Neural cell (in vitro differentiated cells): ENCODE data around the gene IFIH1. TPM values are rescaled to one million over a fixed set of nuclear protein-coding genes. Genes with fewer than 3 reads are reported as not detected.

Source experiments
- H2AFZ ChIP-seq: fragments of 200-600, 300-800 bp; sonication (generic), shearing (Covaris generic); 2 replicates; pipeline ENCODE4 v1.6.0; 2014; ENCODE audit warnings: low read depth, mild to moderate bottlenecking, antibody characterized with exemption, low read length, moderate library complexity
- H3F3A ChIP-seq: fragments of 200-600 bp; shearing (Covaris generic); 2 replicates; pipeline ENCODE4 v1.6.1; 2016; ENCODE audit warnings: mild to moderate bottlenecking, moderate library complexity, mixed read lengths, antibody characterized with exemption, low read length; ENCODE audit not compliant: insufficient read depth, poor library complexity, severe bottlenecking
- H3K27ac ChIP-seq: fragments of 200-600, 300-800 bp; sonication (generic), shearing (Covaris generic); 2 replicates; pipeline ENCODE4 v1.5.1; 2014; ENCODE audit warnings: mild to moderate bottlenecking, low read length, moderate library complexity
- H3K27me3 ChIP-seq: fragments of 300-800, 200-600 bp; sonication (generic), shearing (Covaris generic); 2 replicates; pipeline ENCODE4 v1.6.0; 2014; ENCODE audit warnings: mild to moderate bottlenecking, low read depth, low read length, moderate library complexity; ENCODE audit not compliant: insufficient read depth
- H3K36me3 ChIP-seq: fragments of 300-800, 200-600 bp; sonication (generic), shearing (Covaris generic); 2 replicates; pipeline ENCODE4 v1.5.1; 2014; ENCODE audit warnings: mild to moderate bottlenecking, antibody characterized with exemption, low read length, moderate library complexity; ENCODE audit not compliant: insufficient read depth
- H3K4me2 ChIP-seq: fragments of 300-800, 200-600 bp; sonication (generic), shearing (Covaris generic); 2 replicates; pipeline ENCODE4 v1.6.0; 2014; ENCODE audit warnings: mild to moderate bottlenecking, low read length
- H3K4me3 ChIP-seq: fragments of 300-800, 200-600 bp; sonication (generic), shearing (Covaris generic); 2 replicates; pipeline ENCODE4 v1.5.1; 2014; ENCODE audit warnings: mild to moderate bottlenecking, low read length, moderate library complexity
- H3K79me2 ChIP-seq: fragments of 200-600 bp; shearing (Covaris generic); replicated peaks from 2 replicates; pipeline ENCODE4 v1.6.0; 2014; ENCODE audit warnings: mild to moderate bottlenecking, low read length, moderate library complexity; ENCODE audit not compliant: insufficient read depth
- H3K9ac ChIP-seq: fragments of 300-800, 200-600 bp; sonication (generic), shearing (Covaris generic); 2 replicates; pipeline ENCODE4 v1.6.1; 2016; ENCODE audit warnings: mild to moderate bottlenecking, low read length, mixed read lengths
- H3K9me2 ChIP-seq: fragments of 200-600 bp; shearing (Covaris generic); 2 replicates; pipeline ENCODE4 v1.6.1; 2016; ENCODE audit warnings: mild to moderate bottlenecking, low read length, mixed read lengths; ENCODE audit not compliant: insufficient read depth
- H3K9me3 ChIP-seq: fragments of 200-600, 300-800 bp; sonication (generic), shearing (Covaris generic); 2 replicates; pipeline ENCODE4 v1.6.1; 2016; ENCODE audit warnings: mild to moderate bottlenecking, mixed run types, low read length, moderate library complexity, mixed read lengths
- H4K20me1 ChIP-seq: fragments of 200-600 bp; shearing (Covaris generic); 2 replicates; pipeline ENCODE4 v1.6.1; 2016; ENCODE audit warnings: mild to moderate bottlenecking, mixed run types; ENCODE audit not compliant: insufficient read depth
- CTCF ChIP-seq: fragments of 450-650 bp; IDR thresholded peaks from 2 replicates; pipeline ENCODE4 v1.5.1; 2014; ENCODE audit warnings: antibody characterized with exemption, mild to moderate bottlenecking, moderate library complexity; ENCODE audit not compliant: poor library complexity, severe bottlenecking
- EP300 ChIP-seq: fragments of 450-650 bp; conservative IDR thresholded peaks from 2 replicates; pipeline ENCODE4 v1.6.1; 2014; ENCODE audit warnings: antibody characterized with exemption, mild to moderate bottlenecking, moderate library complexity; ENCODE audit not compliant: poor library complexity, severe bottlenecking
- EZH2 ChIP-seq: fragments of 200-600, 300-800 bp; shearing (Covaris generic), sonication (generic); IDR thresholded peaks from 2 replicates; pipeline ENCODE4 v1.6.1; 2014; ENCODE audit warnings: antibody characterized with exemption, low read length, borderline replicate concordance, mild to moderate bottlenecking; ENCODE audit not compliant: insufficient read depth, poor library complexity, severe bottlenecking
- MXI1 ChIP-seq: fragments of 450-650 bp; conservative IDR thresholded peaks from 2 replicates; pipeline ENCODE4 v1.6.1; 2014; ENCODE audit warnings: antibody characterized with exemption, mild to moderate bottlenecking; ENCODE audit not compliant: poor library complexity, severe bottlenecking
- POLR2AphosphoS5 ChIP-seq: IDR thresholded peaks from 2 replicates; pipeline ENCODE4 v1.6.1; 2012
- RAD21 ChIP-seq: fragments of 450-650 bp; conservative IDR thresholded peaks from 2 replicates; pipeline ENCODE4 v1.6.1; 2014; ENCODE audit warnings: antibody characterized with exemption, mild to moderate bottlenecking, moderate library complexity
- SMC3 ChIP-seq: fragments of 450-650 bp; conservative IDR thresholded peaks from 2 replicates; pipeline ENCODE4 v1.6.1; 2014; ENCODE audit warnings: antibody characterized with exemption, mild to moderate bottlenecking, moderate library complexity; ENCODE audit not compliant: poor library complexity
- TAF1 ChIP-seq: IDR thresholded peaks from 2 replicates; pipeline ENCODE4 v1.6.1; 2012; ENCODE audit warnings: low read depth
- polyA plus RNA-seq: library from polyadenylated mRNA; depleted of rRNA; stranded (reverse); fragments of >200 nt; gene quantifications from 2 replicates; pipeline ENCODE4 v1.2.3, GENCODE V29; 2014
- TF ChIP-seq, protein P1 (sequence below): IDR thresholded peaks from 2 replicates; pipeline ENCODE4 v1.6.1; 2012; ENCODE audit warnings: borderline replicate concordance

Gene IFIH1
- polyA plus RNA-seq, 1 donor from 2014 or later = not detected

DNA sequence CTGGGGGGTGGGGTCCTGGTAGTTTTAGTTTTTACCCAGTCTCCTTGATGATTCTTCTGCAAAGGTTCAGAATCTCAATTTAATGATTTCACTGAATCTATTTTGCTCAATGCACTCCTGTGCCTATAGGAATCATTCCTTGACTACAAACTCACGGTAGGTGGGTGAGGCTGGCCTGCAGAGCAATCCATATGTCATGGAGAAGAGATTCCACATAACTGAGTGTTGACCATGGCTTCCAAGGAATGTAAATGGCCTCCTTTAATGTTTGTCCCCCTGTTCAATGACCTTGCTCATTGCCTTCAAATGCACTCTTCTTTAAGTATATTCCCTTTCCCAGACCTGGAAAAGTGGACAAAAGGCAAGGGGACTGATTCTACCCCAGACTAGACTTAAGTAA lies 87.7 kb downstream of the IFIH1 start:
- H3K9me2 ChIP-seq = no peaks in the 10 kb centered on the region
- H3K4me2 ChIP-seq = no peak overlapping the region
- H3F3A ChIP-seq = no peaks in the 10 kb centered on the region
- H3K9ac ChIP-seq = no peak overlapping the region
- no peaks in the 10 kb centered on the region for H3K27me3 ChIP-seq
- no peaks in the 10 kb centered on the region for H4K20me1 ChIP-seq
- TF ChIP-seq EZH2 (no peak), CTCF (no peak), POLR2AphosphoS5 (no peak), SMC3 (no peak), RAD21 (no peak), TAF1 (no peak), EP300 (no peak), MXI1 (no peak)
- TF ChIP-seq, protein P1, sequence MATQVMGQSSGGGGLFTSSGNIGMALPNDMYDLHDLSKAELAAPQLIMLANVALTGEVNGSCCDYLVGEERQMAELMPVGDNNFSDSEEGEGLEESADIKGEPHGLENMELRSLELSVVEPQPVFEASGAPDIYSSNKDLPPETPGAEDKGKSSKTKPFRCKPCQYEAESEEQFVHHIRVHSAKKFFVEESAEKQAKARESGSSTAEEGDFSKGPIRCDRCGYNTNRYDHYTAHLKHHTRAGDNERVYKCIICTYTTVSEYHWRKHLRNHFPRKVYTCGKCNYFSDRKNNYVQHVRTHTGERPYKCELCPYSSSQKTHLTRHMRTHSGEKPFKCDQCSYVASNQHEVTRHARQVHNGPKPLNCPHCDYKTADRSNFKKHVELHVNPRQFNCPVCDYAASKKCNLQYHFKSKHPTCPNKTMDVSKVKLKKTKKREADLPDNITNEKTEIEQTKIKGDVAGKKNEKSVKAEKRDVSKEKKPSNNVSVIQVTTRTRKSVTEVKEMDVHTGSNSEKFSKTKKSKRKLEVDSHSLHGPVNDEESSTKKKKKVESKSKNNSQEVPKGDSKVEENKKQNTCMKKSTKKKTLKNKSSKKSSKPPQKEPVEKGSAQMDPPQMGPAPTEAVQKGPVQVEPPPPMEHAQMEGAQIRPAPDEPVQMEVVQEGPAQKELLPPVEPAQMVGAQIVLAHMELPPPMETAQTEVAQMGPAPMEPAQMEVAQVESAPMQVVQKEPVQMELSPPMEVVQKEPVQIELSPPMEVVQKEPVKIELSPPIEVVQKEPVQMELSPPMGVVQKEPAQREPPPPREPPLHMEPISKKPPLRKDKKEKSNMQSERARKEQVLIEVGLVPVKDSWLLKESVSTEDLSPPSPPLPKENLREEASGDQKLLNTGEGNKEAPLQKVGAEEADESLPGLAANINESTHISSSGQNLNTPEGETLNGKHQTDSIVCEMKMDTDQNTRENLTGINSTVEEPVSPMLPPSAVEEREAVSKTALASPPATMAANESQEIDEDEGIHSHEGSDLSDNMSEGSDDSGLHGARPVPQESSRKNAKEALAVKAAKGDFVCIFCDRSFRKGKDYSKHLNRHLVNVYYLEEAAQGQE = no peak
- H3K27ac ChIP-seq = no peak overlapping the region
- H2AFZ ChIP-seq = no peak overlapping the region
- no peaks in the 10 kb centered on the region for H3K79me2 ChIP-seq
- H3K4me3 ChIP-seq = no peak overlapping the region
- no peaks in the 10 kb centered on the region for H3K9me3 ChIP-seq
- no peaks in the 10 kb centered on the region for H3K36me3 ChIP-seq

DNA sequence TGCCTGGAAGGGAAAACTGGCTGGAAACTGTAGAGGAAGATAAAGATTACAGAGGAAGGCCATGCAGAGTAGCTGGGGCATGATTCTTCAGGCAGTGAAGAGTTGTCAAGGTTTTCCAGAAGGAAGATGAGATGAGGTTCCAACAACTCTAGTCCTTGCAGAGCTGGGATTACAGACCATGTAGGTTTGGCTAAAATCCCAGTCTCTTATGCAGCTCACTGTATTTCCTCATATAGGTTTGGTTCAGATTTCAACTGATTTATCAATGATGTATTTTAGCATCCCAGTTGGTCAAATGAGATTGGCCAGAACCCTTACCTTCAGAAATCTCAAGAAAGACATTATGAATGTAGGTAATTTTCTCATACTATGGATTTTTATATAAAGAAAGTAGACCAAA lies 91.6 kb downstream of the IFIH1 start:
- TF ChIP-seq EP300 (no peak), MXI1 (no peak), SMC3 (no peak), EZH2 (no peak), POLR2AphosphoS5 (no peak), RAD21 (no peak), TAF1 (no peak), CTCF (no peak)
- TF ChIP-seq, protein P1 = no peak
- H3K27ac ChIP-seq = no peak overlapping the region

More for the DNA sequence above, 91.6 kb downstream of the IFIH1 start:
- Histone ChIP-seq H3F3A (no peaks in the 10 kb centered on the region), H3K79me2 (no peaks in the 10 kb centered on the region), H3K9ac (no peak overlapping the region), H3K27me3 (no peaks in the 10 kb centered on the region), H3K9me2 (no peaks in the 10 kb centered on the region), H3K4me2 (no peak overlapping the region), H3K36me3 (no peaks in the 10 kb centered on the region), H3K9me3 (no peaks in the 10 kb centered on the region), H3K4me3 (no peak overlapping the region), H2AFZ (no peak overlapping the region), H4K20me1 (no peaks in the 10 kb centered on the region)
